GM19238 (cell line): Measurements from ENCODE around the gene FGFR1OP2.
"Not testable (repeated sequence)": the region's sequence is repeated elsewhere in the genome, so short reads cannot be mapped to it uniquely, and the experiment has no call there.

ENCODE experiments used
- DNase-seq: peaks from one replicate; pipeline ENCODE4 v3.0.0; 2011; ENCODE audit warnings: low spot score; ENCODE audit not compliant: insufficient read length

FGFR1OP2 gene

GRCh38 chr12:26937863-26938700 lies at the start of gene FGFR1OP2, which contains the start of gene INTS13:
Gene FGFR1OP2, plus strand, starts transcription at chr12:26938470. Its CDS starts 15,689 bp downstream, at chr12:26954159.
Gene INTS13, minus strand, starts transcription at chr12:26937981. Its CDS starts 1,178 bp downstream, at chr12:26936803.
- peak; percentile 76 for DNase-seq

- no peak for DNase-seq
These were observed 47.5 kb upstream of the FGFR1OP2 start for GRCh38 chr12:26890784-26891183.

- DNase-seq = no peak
These were observed 46.6 kb upstream of the FGFR1OP2 start for GRCh38 chr12:26891704-26892103.

GRCh38 chr12:26895672-26896071 lies 42.6 kb upstream of the FGFR1OP2 start:
- no peak for DNase-seq

GRCh38 chr12:26896913-26897312 lies 41.4 kb upstream of the FGFR1OP2 start:
- no peak for DNase-seq

GRCh38 chr12:26903396-26903795 lies 34.9 kb upstream of the FGFR1OP2 start:
- not testable (repeated sequence) for DNase-seq

GRCh38 chr12:26906024-26906423 lies 32.2 kb upstream of the FGFR1OP2 start:
- no peak for DNase-seq

- no peak for DNase-seq
These were observed 31.6 kb upstream of the FGFR1OP2 start for GRCh38 chr12:26906704-26907103.

- no peak for DNase-seq
These were observed 19.7 kb upstream of the FGFR1OP2 start for GRCh38 chr12:26918321-26919215.

- no peak for DNase-seq
These were observed 19.1 kb upstream of the FGFR1OP2 start for GRCh38 chr12:26919216-26919555.

GRCh38 chr12:26921886-26922285 lies 16.4 kb upstream of the FGFR1OP2 start:
- no peak for DNase-seq

GRCh38 chr12:26928661-26929060 lies 9.6 kb upstream of the FGFR1OP2 start:
- no peak for DNase-seq

- no peak for DNase-seq
These were observed 8.7 kb upstream of the FGFR1OP2 start for GRCh38 chr12:26929590-26929989.

GRCh38 chr12:26935636-26936378 lies 2.5 kb upstream of the FGFR1OP2 start:
- no peak for DNase-seq

GRCh38 chr12:26936559-26937442 lies 1.5 kb upstream of the FGFR1OP2 start:
- DNase-seq = no peak

- DNase-seq = no peak
These were observed 817 bp upstream of the FGFR1OP2 start for GRCh38 chr12:26937443-26937862.

- no peak for DNase-seq
These were observed 412 bp downstream of the FGFR1OP2 start for GRCh38 chr12:26938701-26939062.

- DNase-seq = no peak
These were observed 1.0 kb downstream of the FGFR1OP2 start for GRCh38 chr12:26939192-26939832.

GRCh38 chr12:26939953-26940352 lies 1.7 kb downstream of the FGFR1OP2 start:
- DNase-seq = no peak
